ENCODE data around the gene MEX3A. TPM values are rescaled to one million over a fixed set of nuclear protein-coding genes. Genes with fewer than 3 reads are reported as not detected.
"Not testable (repeated sequence)": the region's sequence is repeated elsewhere in the genome, so short reads cannot be mapped to it uniquely, and the experiment has no call there.

Gene MEX3A
- total RNA-seq, 1 donor from 2014 or later = 0.50 TPM

DNA sequence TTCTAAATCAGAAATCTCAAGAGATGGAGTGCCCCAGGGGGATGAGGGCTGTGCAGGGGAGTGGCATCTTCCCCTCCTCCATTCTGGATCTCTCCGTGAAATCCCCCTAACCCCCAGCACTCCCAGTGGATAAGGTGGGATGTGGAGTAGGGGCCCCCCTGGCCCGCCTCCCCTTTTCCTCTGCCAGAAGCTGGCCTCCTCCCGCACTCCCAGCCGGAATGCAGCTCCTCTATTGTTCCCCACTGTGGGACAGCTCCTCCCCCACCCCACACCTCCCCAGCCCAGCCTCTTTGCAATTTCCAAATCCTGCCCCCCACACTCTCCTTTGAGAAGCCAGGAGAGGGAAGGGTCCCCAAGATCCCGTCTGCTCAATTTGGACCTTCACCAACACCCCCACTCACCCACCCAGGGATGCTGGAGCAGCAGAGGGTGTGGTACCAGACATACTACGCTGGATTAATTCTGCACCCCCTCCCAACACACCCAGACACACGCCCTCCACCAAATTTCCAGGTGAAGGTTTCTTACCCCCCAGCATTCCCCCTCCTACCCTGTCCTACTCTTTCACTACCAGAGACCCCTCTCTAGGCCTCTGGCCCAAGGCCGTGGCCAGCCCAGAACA is 1.9 kb downstream of the MEX3A start:
- intact Hi-C loops (cut with micrococcal nuclease) = no loop called here

GRCh38 chr1:156079762-156080161 is 2.5 kb downstream of the MEX3A start:
- intact Hi-C loops (cut with micrococcal nuclease) = no loop called here

GRCh38 chr1:156078728-156079127 is 3.5 kb downstream of the MEX3A start:
- intact Hi-C loops (cut with micrococcal nuclease) = no loop called here

- intact Hi-C loops (cut with micrococcal nuclease) = no loop called here
Measured at GRCh38 chr1:156077430-156077760, 4.9 kb downstream of the MEX3A start.

DNA sequence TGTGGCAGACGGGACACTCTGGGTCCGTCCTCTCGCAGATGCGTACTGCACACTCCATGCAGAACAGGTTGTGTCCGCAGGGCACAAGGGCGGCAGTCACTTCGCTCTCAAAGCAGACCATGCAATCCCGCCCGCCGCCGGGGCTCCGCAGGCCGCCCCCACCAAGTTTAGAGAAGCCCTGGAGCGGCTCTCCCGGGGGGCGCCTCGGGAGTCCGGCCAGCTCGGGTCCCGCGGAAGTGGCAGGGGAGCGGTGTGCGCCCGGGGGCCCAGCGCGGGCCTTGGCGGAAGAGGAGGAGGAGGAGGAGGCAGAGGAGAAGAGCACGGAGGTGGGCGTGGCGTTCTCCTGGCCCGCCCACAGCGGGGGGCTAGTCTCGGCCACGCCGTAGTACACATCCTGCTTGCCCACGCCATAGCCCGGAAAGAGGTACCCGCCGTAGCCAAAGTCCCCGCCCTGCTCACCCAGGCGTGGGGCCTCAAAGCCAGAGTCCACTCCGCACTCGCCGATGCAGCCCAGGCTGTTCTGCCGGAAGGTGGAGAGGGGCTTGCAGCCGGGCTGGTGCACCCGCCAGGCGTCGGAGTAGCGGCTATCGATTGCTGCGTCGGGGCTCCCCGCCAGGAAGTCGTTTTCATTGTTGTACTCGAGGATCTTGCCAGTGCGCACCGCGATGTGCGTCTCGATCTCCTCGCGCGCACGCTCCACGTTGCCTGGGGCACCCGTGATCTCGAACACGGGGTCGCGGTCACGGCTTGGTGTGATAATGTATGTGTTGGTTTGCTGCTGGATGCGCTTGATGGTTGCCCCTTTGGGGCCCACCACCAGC is 5.4 kb downstream of the MEX3A start:
- intact Hi-C loops (cut with micrococcal nuclease) = no loop called here

DNA sequence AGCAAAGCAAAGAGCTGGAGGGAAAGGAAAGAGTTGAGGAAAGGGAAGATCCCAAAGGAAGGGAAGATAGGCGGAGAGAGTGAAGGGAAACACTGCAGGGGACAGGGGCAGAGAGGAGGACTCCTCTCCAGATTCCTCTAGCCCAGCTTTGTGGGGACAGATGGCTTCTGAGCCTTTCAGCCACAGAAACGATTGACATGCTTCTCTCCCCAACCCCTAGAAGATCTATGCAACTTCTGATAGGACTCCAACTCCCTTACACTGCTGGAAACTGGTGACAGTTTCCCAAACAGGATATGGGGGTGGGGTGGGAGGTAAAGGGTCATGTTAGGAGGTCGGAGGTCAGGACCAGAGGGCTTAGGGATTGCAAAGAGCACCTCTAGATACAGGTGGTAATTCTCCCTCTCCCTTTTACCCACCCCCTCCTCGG is 6.5 kb downstream of the MEX3A start:
- intact Hi-C loops (cut with micrococcal nuclease) = no loop called here

DNA sequence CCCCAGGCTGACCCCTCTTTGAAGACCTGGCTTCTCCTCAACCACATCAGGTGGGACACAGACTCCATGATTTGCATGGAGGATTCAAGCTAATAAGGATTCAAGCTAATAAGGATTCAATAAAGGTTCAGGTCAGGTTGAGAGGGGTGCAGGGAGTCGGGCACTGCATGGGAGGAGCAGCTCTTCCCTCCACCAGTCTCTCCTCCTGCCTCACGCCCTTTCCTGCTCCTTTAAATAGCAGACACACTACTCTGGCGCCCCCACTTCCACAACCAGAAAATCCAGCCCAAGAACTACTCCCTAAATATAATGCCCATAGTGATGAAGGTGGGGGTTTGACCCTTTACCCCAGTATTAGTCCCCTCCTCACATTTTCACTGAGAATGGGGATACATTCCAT is 7.1 kb downstream of the MEX3A start:
- intact Hi-C loops (cut with micrococcal nuclease) = no loop called here

- intact Hi-C loops (cut with micrococcal nuclease) = no loop called here
Measured at GRCh38 chr1:156074661-156075060, 7.6 kb downstream of the MEX3A start.

GRCh38 chr1:156073740-156074139 is 8.5 kb downstream of the MEX3A start:
- intact Hi-C loops (cut with micrococcal nuclease) = no loop called here

- intact Hi-C loops (cut with micrococcal nuclease) = no loop called here
Measured at GRCh38 chr1:156073110-156073687, 9.1 kb downstream of the MEX3A start.

DNA sequence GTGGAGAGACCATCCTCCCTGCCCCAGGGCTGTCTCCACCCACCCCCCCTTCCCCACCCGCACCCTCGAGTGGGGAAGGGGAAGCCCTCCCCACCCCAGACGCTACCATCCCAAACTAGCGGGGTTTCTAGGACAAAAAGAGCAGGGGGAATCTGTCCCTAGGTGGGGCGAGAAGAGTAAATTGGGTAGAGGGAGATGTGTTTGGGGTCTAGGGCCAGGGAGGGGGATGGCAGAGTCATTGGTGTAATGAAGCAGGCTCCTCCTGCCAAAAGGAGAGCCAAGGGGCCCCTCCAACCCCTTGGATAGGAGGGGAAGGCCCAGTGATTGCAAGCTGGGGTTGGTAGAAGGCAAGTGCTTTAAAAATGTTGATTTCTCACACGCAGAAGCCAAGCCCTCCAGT is 10.0 kb downstream of the MEX3A start:
- intact Hi-C loops (cut with micrococcal nuclease) = no loop called here

- intact Hi-C loops (cut with micrococcal nuclease) = not testable (repeated sequence)
Measured at GRCh38 chr1:156071332-156071816, 10.9 kb downstream of the MEX3A start.

- intact Hi-C loops (cut with micrococcal nuclease) = no loop called here
Measured at GRCh38 chr1:156070548-156070947, 11.7 kb downstream of the MEX3A start.

DNA sequence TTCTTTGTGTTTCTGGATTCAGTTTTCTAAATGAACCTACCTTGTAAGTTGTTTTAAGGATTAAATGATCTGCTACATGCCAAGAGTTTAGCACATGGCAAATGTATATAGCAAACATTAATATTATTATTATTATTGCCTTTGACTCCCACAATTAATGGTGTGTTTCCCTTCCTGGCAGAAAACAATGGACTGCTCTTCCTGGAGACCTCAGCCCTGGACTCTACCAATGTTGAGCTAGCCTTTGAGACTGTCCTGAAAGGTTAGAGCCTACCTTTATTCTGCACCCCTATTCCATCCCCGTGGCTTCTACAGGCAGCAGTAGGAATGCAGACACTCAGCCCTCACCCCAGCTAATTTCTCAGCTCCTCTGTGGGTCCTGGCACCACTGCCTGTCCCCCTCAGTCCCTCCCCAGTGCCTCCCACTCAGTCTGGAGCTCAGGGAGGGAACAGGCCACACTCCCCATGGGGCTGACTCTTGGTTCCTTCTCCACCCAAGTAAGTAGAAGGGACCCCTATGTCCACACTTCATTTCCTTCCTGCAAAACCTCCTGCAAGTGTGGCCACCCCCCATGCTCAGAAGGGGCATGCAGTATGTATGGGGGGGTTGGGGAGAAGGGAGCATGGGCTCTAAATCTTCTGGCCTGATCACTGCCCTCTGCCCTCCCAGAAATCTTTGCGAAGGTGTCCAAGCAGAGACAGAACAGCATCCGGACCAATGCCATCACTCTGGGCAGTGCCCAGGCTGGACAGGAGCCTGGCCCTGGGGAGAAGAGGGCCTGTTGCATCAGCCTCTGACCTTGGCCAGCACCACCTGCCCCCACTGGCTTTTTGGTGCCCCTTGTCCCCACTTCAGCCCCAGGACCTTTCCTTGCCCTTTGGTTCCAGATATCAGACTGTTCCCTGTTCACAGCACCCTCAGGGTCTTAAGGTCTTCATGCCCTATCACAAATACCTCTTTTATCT is 12.5 kb downstream of the MEX3A start:
- intact Hi-C loops (cut with micrococcal nuclease) = no loop called here

DNA sequence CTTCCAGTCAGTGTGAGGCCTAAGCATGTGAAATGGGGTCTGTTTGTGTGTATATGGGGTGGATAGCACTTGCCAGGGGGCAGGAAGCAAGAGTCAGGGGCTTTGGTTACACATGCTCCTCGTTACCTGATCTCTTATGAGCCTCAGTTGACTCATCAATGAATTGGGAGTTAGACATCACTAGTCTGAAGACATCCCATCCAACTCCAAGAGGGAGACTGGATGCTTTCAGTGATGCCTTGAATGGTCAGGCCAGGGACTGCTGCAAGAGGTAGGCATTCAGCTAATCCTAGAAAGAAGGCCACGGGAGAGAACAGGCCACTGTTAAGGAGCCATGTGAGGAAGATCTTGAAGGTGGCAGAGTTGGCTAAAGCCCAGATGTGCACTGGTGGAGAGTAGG is 15.0 kb downstream of the MEX3A start:
- intact Hi-C loops (cut with micrococcal nuclease) = loop anchor here (2.0 kb wide), 1 partner anchor 128 kb away; no protein-coding TSS in a partner anchor

GRCh38 chr1:156065871-156066270 is 16.4 kb downstream of the MEX3A start:
- intact Hi-C loops (cut with micrococcal nuclease) = loop anchor here (2.0 kb wide), 1 partner anchor 127 kb away; no protein-coding TSS in a partner anchor

DNA sequence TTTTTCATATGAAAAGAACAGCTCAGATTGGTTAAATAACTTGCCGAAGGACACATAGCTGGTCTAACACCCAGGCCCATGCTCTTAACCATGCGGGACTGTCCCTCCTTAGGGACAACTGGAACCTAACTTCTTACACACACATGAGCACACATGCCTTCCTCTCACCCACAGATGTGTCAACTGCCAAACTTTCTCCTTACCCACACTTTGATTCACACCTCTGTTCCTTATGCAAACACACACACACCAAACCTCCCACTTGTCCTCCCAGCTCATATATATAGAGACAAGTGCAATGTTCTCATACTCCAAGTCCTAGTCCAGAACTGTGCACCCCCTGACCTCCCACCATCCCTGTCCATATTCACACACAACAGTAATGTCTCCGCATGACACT is 17.1 kb downstream of the MEX3A start:
- intact Hi-C loops (cut with micrococcal nuclease) = no loop called here

DNA sequence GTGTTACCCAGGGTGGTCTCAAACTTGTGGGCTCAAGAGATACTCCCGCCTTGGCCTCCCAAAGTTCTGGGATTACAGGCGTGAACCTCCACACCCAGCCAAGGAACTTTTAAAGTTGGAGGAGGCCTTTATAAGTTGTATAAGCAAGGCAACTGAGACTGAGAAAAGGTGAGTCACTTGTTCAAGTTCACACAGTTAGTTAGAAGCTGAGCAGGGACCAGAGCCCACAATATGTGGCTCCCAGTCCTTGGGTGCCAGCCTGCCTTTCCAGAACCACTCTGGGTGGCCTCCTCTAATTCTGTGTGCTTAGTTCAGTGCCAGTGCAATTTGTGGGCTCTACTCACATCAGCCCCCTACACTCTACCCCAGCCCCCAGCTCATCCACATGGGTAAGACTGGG is 17.6 kb downstream of the MEX3A start:
- intact Hi-C loops (cut with micrococcal nuclease) = no loop called here

- intact Hi-C loops (cut with micrococcal nuclease) = no loop called here
Measured at GRCh38 chr1:156063997-156064285, 18.3 kb downstream of the MEX3A start.

GRCh38 chr1:156062189-156062588 is 20.1 kb downstream of the MEX3A start:
- intact Hi-C loops (cut with micrococcal nuclease) = no loop called here

DNA sequence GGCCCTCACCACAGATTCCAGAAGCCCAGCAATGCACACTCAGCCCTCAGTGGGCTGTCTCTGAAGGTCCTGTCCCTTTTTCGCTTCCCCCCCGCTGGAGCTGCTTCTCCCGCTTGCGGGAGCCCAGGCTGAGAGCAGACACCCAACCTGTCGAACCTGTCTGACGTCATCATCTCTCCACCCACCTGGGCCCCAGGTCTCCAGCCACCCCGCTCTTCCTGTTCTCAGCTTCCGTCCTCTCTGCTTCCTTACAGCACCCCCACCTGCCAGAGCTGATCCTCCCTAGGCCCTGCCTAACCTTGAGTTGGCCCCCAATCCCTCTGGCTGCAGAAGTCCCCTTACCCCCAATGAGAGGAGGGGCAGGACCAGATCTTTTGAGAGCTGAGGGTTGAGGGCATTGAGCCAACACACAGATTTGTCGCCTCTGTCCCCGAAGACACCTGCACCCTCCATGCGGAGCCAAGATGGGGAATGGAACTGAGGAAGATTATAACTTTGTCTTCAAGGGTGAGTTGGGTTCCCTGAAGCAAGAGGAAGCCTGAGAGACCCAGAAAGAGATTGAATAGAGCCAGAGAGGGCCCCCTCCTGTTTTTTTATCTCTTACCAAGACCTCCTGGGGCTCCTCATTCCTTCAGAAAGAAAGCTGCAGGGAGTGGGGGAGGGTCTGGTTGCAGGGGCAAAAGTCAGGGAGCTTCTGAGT is 21.2 kb downstream of the MEX3A start, which contains the start of gene RAB25:
Gene RAB25 (plus strand): TSS at position 224 of the 700 bp plus-strand sequence. CDS start 241 bp downstream, at position 465.
- intact Hi-C loops (cut with micrococcal nuclease) = no loop called here
